Cardiac fibroblast (primary cell): ENCODE results near the gene FRMD3.

Experiments used
- DNase-seq, 2 donors: peaks; one replicate each; pipeline versions ENCODE4 v3.0.0 to v3.0.0-alpha.2; 2010; ENCODE audit warnings: low read depth in 2 of 2
- H3K4me3 ChIP-seq, 2 donors: replicated peaks in 1 of 2; 1 replicate in 1 of 2; 2 replicates in 1 of 2; pipeline ENCODE4 v1.5.1; 2011; ENCODE audit warnings: low read depth in 2 of 2, low read length in 2 of 2, mild to moderate bottlenecking in 2 of 2, moderate library complexity in 1 of 2
- TF ChIP-seq, protein P1 (sequence below): IDR thresholded peaks from one replicate; pipeline ENCODE4 v1.5.1; 2011; ENCODE audit warnings: low read depth, mild to moderate bottlenecking, low read length, inconsistent platforms

FRMD3 gene

DNA sequence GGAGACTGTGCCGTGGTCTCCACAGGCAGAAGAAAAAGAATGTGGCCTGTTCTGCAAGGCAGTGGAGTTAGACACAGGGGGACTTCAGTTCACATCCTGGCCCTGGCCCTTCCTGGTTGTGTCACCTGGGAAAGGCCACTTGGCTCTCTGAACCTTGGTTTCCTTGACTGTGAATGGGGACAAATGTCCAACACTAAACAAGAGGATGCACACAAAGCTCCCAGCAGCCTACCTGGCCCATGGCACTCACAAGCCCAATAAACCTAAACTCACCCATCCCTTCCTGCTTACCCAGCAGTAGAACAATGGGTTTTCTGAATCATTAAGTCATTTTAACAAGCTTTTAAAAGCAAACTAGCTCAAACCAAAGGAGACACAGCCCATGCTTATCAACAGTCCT lies 103.9 kb downstream of the FRMD3 start:
- no peak overlapping the region for H3K4me3 ChIP-seq
- TF ChIP-seq, protein P1, sequence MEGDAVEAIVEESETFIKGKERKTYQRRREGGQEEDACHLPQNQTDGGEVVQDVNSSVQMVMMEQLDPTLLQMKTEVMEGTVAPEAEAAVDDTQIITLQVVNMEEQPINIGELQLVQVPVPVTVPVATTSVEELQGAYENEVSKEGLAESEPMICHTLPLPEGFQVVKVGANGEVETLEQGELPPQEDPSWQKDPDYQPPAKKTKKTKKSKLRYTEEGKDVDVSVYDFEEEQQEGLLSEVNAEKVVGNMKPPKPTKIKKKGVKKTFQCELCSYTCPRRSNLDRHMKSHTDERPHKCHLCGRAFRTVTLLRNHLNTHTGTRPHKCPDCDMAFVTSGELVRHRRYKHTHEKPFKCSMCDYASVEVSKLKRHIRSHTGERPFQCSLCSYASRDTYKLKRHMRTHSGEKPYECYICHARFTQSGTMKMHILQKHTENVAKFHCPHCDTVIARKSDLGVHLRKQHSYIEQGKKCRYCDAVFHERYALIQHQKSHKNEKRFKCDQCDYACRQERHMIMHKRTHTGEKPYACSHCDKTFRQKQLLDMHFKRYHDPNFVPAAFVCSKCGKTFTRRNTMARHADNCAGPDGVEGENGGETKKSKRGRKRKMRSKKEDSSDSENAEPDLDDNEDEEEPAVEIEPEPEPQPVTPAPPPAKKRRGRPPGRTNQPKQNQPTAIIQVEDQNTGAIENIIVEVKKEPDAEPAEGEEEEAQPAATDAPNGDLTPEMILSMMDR: no peak
- no peak for DNase-seq

- TF ChIP-seq, protein P1: no peak
- DNase-seq: no peak
- no peak overlapping the region for H3K4me3 ChIP-seq
Observed at GRCh38 chr9:83433846-83434245, 104.4 kb downstream of the FRMD3 start.

- no peak overlapping the region for H3K4me3 ChIP-seq
- TF ChIP-seq, protein P1: no peak
- DNase-seq: no peak
Observed at GRCh38 chr9:83432877-83433550, 105.2 kb downstream of the FRMD3 start.

GRCh38 chr9:83432104-83432627 lies 106.0 kb downstream of the FRMD3 start:
- H3K4me3 ChIP-seq: no peak overlapping the region
- DNase-seq: peak; percentile 50 to 62
- TF ChIP-seq, protein P1: no peak

- TF ChIP-seq, protein P1: no peak
- no peak for DNase-seq
- H3K4me3 ChIP-seq: no peak overlapping the region
Observed at GRCh38 chr9:83431101-83432060, 106.8 kb downstream of the FRMD3 start.

DNA sequence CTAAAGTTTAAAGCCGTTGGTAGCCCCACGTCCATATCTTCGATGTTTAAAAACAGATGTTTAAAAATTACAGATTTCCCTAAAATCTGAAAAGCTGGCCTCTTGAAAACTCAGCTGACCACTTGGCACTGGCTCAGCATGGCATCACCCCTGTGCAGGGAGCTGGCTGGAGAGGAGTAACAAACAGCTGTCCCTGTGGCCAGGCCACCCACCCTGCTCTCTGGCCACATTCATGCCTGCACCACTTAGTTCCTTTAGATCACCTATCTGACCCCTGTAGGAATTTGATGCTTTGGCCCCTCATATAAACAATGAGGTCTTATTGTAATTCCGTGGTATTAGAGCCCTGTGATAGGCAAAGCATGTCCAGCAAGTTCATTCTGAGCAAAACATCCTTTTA lies 107.5 kb downstream of the FRMD3 start:
- H3K4me3 ChIP-seq: no peak overlapping the region
- no peak for DNase-seq
- TF ChIP-seq, protein P1: no peak
